GM18873 (cell line): ENCODE measurements around the gene MRPL20.
A peak's percentile ranks its signal among the peaks of the same experiment; 100 is the strongest.
"Not testable (repeated sequence)": the region's sequence is repeated elsewhere in the genome, so short reads cannot be mapped to it uniquely, and the experiment has no call there.

Experiments used
- ATAC-seq: cut with Tn5 transposase; IDR thresholded peaks from one replicate; pipeline ENCODE4 v1.9.1; 2021; ENCODE audit warnings: mild to moderate bottlenecking, moderate library complexity, moderate number of reproducible peaks; ENCODE audit not compliant: unreplicated experiment, low FRiP score

Gene MRPL20

GRCh38 chr1:1390675-1391074, 16.4 kb downstream of the MRPL20 start:
- ATAC-seq: no peak

- ATAC-seq: no peak
These were observed 19.0 kb downstream of the MRPL20 start for GRCh38 chr1:1388078-1388472.

DNA sequence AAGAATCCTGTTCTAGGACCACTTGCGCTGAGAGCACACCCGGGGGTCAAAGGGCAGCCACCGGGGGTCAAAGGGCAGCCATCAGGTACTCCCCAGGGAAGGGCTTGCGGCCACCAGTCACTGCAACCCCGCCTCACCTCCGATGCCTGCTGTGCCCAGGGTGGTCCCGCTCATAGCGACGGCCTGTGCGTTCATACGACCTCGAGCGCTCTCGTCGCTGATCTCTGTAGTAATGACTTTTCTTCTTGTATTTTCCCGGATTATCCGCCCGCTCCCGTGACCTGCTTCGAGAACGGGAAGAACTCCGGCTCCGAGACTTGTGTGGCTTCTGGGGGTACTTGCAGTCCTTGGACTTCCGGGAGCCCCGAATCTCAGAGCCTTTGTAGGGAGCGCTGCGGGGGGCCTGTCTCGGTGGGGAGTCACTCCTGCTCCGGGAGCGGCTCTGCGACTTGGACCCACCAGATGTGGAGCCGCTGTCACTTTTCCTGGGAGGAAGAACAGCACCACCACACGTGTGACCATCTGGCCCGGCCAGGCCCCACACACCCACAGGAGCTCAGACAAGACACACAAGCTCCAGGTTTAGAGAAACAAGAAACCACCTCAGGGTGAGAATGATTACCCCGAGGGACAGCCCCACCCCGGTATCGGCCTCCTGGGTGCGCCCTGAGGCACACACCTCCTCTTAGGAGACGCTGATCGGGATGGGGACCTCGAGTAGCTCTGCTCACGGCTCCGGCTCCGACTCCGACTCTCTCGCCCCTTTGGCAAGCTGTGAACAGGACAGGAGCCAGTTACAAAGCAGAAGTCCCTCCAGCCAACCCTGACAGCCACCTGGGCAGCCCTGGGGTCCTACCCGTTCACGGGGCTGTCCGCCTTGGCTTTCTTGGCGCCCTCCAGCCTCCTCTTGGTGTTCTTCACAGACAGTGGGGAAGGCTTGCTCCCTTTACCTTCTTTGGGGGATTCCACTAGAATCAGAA, 19.7 kb downstream of the MRPL20 start:
- no peak for ATAC-seq

GRCh38 chr1:1385931-1386330, 21.2 kb downstream of the MRPL20 start:
- ATAC-seq: no peak

DNA sequence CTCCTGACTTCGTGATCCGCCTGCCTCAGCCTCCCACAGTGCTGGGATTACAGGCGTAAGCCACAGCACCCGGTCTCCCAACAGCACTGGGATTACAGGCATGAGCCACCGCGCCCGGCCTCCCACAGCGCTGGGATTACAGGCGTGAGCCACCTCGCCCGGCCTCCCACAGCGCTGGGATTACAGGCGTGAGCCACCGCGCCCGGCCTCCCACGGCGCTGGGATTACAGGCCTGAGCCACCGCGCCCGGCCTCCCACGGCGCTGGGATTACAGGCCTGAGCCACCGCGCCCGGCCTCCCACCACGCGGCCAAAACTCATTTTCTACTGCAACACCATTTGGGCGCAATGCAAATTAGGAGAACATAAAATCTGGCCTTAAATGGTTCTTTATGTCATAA, 21.8 kb downstream of the MRPL20 start:
- ATAC-seq: not testable (repeated sequence)

- ATAC-seq: no peak
These were observed 25.8 kb downstream of the MRPL20 start for GRCh38 chr1:1381294-1381693.

GRCh38 chr1:1380860-1381259, 26.2 kb downstream of the MRPL20 start:
- ATAC-seq: no peak

- no peak for ATAC-seq
These were observed 29.4 kb downstream of the MRPL20 start for GRCh38 chr1:1377540-1378205.

DNA sequence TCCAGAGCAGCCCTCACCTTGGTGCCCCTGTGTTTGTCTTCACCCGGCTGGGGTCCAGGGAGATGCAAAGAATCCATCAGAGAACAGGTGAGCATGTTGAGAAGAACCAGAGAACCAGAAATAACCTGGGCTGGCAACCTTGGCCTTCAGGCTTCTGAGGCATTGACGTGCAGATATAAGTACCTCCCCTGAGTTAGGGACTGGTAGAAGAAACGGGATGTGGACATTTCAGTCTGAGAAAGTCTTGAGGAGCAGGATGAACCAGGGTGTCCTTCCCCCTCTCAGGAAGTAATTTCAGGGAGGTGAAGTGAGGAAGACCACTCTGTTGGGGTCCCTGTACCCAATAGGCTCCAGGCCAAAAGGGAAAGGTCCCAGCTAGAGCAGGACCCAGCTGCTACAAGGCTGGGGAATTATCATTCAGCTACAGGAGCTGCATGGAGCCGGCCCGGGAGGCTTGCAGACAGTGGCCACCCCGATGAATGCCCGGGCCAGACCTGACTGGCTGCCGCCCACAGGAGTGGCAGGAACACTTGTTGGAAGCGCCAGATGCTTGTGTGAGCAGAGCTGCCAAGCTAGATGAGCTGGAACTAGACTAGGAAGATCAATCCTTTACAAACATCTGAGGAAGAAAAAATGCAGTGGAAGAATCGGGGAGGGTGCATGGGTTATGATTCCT, 30.4 kb downstream of the MRPL20 start:
- ATAC-seq: no peak

DNA sequence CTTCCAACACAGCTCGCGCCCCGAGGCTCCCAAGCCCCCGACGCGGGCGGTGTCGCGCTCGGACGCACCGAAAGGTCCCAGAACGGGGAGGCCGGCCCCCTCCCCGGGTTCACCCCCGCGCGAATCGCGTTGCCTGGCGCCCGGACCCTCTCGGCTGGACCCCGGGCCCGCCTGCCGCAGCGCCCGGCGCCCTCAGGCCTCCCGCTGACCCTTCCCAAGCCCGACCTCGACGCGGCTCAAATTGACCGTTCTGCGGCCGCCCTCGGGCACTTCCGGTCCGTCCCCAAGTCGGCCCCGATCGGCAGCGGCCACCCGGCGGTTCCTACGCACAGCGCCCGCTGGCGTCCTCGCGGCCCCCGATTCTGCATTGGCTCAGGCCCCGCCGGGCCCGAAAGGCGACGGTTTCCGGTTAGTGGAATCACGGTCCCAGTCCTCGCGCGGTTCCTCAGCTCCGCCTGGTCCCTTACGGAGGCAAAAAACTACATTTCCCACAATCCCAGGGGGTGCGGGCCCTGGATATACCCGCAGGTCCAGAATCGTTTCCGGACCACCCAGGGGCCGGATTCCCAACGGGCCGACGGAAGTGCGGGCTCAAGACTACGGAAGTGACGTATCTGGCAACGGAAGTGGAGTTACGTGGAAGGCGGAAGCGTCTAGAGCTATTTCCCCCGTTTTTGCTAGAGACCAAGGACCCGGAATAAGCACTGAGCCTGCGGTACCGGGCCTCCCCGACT, 32.0 kb downstream of the MRPL20 start, which contains the start of gene AURKAIP1:
TSS of gene AURKAIP1 (minus strand) at position 279 of the 734 bp plus-strand sequence. CDS start 451 bp downstream, outside the sequence.
- ATAC-seq: peak; percentile 88

GRCh38 chr1:1374589-1374928, 32.5 kb downstream of the MRPL20 start:
- ATAC-seq: no peak

DNA sequence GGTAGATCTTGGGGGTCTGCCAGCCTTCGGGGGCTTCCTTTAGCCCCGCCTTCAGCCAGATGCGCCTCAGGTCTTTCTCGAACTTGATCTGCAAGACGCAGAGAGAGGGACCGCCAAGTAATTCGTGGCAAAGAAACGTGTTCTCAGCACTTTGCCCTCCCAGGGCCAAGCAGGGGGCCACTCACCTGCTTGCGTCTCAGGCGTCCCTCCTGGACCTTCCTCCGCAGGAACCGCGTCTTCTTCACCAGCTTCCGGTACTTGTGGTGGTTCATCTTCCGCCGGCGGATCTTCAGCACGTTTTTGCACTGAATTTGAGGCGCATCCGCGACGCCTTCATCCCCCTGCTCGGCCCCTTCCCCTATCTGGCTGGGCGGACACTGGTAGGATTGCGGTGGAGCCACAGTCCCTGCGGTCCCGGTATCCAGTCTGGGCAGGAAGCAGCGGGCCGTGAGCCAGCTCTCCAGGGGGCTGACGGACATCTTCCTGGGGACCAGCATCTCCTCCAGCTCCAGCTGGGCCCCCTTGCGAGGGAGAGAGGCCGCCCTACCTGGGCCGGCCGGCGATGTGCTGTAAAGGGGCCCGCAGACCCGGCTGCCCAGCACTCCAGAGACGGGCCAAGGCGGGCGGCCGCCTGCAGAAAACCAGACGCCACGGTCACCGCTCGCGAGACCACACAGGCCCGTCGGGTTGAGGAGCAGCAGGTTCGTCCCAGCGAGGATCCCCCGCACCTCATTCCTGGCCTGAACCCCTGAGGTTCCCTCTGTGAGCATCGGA, 33.1 kb downstream of the MRPL20 start:
- no peak for ATAC-seq

- no peak for ATAC-seq
These were observed 33.9 kb downstream of the MRPL20 start for GRCh38 chr1:1373051-1373814.

- ATAC-seq: no peak
These were observed 35.1 kb downstream of the MRPL20 start for GRCh38 chr1:1371746-1372711.

- no peak for ATAC-seq
These were observed 35.7 kb downstream of the MRPL20 start for GRCh38 chr1:1371364-1371745.

DNA sequence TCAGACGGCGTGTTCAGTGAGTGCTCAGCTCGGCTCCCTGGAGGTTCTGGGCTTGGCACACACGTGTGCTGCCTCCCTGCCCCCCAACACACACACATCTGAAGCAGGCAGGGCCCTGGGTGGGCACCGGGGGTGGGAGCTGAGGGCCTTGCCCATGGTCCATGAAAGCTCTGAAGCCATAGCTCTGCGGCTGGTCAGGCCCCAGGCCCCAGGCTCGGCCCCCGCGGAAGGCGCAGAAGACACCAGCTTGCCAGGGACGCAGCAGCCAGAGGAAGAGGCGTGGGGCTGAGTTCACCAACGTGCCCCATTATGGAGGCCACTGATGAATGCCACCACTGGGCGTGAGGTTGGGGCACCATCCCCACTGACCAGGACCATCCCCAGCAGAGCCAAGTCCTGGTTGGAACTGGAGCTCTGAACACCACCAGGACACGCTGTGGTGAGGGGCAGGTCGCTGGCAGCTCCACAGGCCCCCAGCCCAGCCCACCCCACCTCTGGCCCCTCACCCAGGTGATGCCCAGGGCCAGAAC, 36.3 kb downstream of the MRPL20 start:
- ATAC-seq: no peak

DNA sequence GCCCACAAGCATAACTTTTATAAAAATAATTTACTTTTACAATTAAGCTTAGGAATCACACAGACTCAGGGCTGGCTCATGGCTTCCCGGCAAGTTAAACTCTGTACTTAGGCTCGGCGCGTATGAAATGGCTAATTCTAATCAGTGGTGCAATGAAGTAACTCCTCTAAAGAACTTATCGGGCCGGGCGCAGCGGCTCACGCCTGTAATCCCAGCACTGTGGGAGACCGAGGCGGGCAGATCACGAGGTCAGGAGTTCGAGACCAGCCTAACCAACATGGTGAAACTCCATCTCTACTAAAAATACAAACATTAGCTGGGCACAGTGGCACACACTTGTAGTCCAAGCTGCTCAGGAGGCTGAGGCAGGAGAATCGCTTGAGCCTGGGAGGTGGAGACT, 37.0 kb downstream of the MRPL20 start:
- not testable (repeated sequence) for ATAC-seq

- ATAC-seq: no peak
These were observed 39.8 kb downstream of the MRPL20 start for GRCh38 chr1:1367315-1367714.
